ENCODE results near the gene KIF26B. TPM values are rescaled to one million over a fixed set of nuclear protein-coding genes. Genes with fewer than 3 reads are reported as not detected.

Gene KIF26B
- polyA plus RNA-seq, 1 of the 3 experiments (the other 2 are of a cell fraction), result 2.6 TPM

DNA sequence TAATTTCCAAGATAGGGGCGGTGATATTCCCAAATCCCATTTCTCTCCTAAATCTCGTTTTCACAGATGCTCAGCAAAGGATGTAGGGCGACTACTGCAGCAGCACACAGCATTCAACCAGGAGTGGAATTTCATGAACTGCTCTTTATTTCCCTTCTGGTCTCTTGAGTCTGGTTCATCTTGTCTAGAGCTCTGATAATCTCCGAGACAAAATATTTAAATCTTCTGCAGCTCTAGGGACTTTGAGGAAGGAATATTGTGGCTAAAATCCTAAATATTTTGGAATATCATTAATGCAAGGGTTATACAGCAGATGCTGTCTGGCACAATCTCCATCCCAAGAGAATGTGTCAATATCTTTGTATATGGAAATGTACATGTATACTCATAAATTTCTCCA lies 45.4 kb downstream of the KIF26B start:
- CTCF ChIA-PET, result interaction anchor here (0.9 to 1.3 kb wide), 2 partner anchors 18 to 46 kb away, joined by 3 read pairs; no protein-coding TSS in a partner anchor
- TF ChIP-seq, protein P1, sequence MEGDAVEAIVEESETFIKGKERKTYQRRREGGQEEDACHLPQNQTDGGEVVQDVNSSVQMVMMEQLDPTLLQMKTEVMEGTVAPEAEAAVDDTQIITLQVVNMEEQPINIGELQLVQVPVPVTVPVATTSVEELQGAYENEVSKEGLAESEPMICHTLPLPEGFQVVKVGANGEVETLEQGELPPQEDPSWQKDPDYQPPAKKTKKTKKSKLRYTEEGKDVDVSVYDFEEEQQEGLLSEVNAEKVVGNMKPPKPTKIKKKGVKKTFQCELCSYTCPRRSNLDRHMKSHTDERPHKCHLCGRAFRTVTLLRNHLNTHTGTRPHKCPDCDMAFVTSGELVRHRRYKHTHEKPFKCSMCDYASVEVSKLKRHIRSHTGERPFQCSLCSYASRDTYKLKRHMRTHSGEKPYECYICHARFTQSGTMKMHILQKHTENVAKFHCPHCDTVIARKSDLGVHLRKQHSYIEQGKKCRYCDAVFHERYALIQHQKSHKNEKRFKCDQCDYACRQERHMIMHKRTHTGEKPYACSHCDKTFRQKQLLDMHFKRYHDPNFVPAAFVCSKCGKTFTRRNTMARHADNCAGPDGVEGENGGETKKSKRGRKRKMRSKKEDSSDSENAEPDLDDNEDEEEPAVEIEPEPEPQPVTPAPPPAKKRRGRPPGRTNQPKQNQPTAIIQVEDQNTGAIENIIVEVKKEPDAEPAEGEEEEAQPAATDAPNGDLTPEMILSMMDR (IDR thresholded peaks at IDR 0.05), result no peak
- TF ChIP-seq JUND (IDR thresholded peaks at IDR 0.05), result no peak
- no peak for TF ChIP-seq RCOR1 (IDR thresholded peaks at IDR 0.05; ENCODE audit: low read length)
- no peak for TF ChIP-seq SIN3A (IDR thresholded peaks at IDR 0.05; ENCODE audit: borderline replicate concordance, low read depth, low read length)
- H3F3A ChIP-seq (replicated peaks; ENCODE audit: insufficient read depth), result no peaks in the 10 kb centered on the region
- H3K4me3 ChIP-seq (ENCODE audit: low read depth in 2 of 2, low read length in 1 of 2), result no peak overlapping the region
- H3K9me2 ChIP-seq, result no peaks in the 10 kb centered on the region
- H3K9ac ChIP-seq, result no peak overlapping the region
- H3K36me3 ChIP-seq (replicated peaks in 1 of 2; ENCODE audit: control insufficient read depth in 1 of 2, insufficient read depth in 2 of 2, low read length in 1 of 2), result peaks cover 5 to 28% of the 10 kb centered on the region in 2 experiments
- no peak overlapping the region for H3K4me2 ChIP-seq
- H3K4me1 ChIP-seq (ENCODE audit: control insufficient read depth in 1 of 2, insufficient read depth in 2 of 2, low read depth in 1 of 2, low read length in 1 of 2), result peaks cover 0 to 29% of the 10 kb centered on the region in 2 experiments; a peak in 2 of 4 replicates
- no peaks in the 10 kb centered on the region for H3K9me3 ChIP-seq
- WGBS (ENCODE audit: low lambda C conversion rate), result 87% methylated on average over 4 of the region's 4 CpGs
- no peaks in the 10 kb centered on the region for H3K27me3 ChIP-seq (ENCODE audit: insufficient read depth)
- DNase-seq, result no peak
- H3K79me2 ChIP-seq (ENCODE audit: insufficient read depth), result peaks cover 9% of the 10 kb centered on the region; the same call in 1 of the 2 replicates
- H2AFZ ChIP-seq (ENCODE audit: low read depth), result no peak overlapping the region
- H4K20me1 ChIP-seq (ENCODE audit: insufficient read depth), result peaks cover 5% of the 10 kb centered on the region; the same call in 1 of the 2 replicates
- 0 out of 4 replicates have a peak overlapping the region, but pooled peaks of 1 of the 2 experiments have one; percentile 34 for H3K27ac ChIP-seq (ENCODE audit: low read depth in 2 of 2, low read length in 1 of 2)
- POLR2A ChIA-PET, result no interaction called here

GRCh38 chr1:245201201-245201600 lies 46.4 kb downstream of the KIF26B start:
- Histone ChIP-seq H3K4me2 (no peak overlapping the region), H3K79me2 (ENCODE audit: insufficient read depth) (peaks cover 9% of the 10 kb centered on the region; the same call in 1 of the 2 replicates), H3K4me3 (ENCODE audit: low read depth in 2 of 2, low read length in 1 of 2) (no peak overlapping the region), H3K36me3 (replicated peaks in 1 of 2; ENCODE audit: control insufficient read depth in 1 of 2, insufficient read depth in 2 of 2, low read length in 1 of 2) (peaks cover 10 to 33% of the 10 kb centered on the region in 2 experiments), H4K20me1 (ENCODE audit: insufficient read depth) (no peaks in the 10 kb centered on the region; the same call in 1 of the 2 replicates), H3K9me2 (no peaks in the 10 kb centered on the region), H3K4me1 (ENCODE audit: control insufficient read depth in 1 of 2, insufficient read depth in 2 of 2, low read depth in 1 of 2, low read length in 1 of 2) (peaks cover 0 to 23% of the 10 kb centered on the region in 2 experiments; a peak in 2 of 4 replicates), H3K27me3 (ENCODE audit: insufficient read depth) (no peaks in the 10 kb centered on the region), H3K9ac (no peak overlapping the region), H3F3A (replicated peaks; ENCODE audit: insufficient read depth) (no peaks in the 10 kb centered on the region), H2AFZ (ENCODE audit: low read depth) (no peak overlapping the region), H3K27ac (ENCODE audit: low read depth in 2 of 2, low read length in 1 of 2) (peak overlapping the region in 1 of 2 experiments; percentile 81; a peak in 2 of 4 replicates), H3K9me3 (peaks cover 3% of the 10 kb centered on the region; the same call in 1 of the 2 replicates)
- DNase-seq, result no peak
- WGBS (ENCODE audit: low lambda C conversion rate), result 81% methylated on average over 4 of the region's 4 CpGs
- POLR2A ChIA-PET, result interaction anchor here (1.2 to 1.3 kb wide), 2 partner anchors 14 to 46 kb away, joined by 3 read pairs; partner anchors contain the start of gene KIF26B
- CTCF ChIA-PET, result interaction anchor here (0.8 to 1.4 kb wide), 4 partner anchors 17 to 1079 kb away, joined by 3 to 6 read pairs (median 4); no protein-coding TSS in a partner anchor
- TF ChIP-seq RCOR1 (IDR thresholded peaks at IDR 0.05; ENCODE audit: low read length), result no peak
- no peak for TF ChIP-seq IRF3 (IDR thresholded peaks at IDR 0.05; ENCODE audit: low read depth, low read length)
- TF ChIP-seq POLR2AphosphoS5 (IDR thresholded peaks at IDR 0.05; ENCODE audit: low read depth, low read length), result no peak
- no peak for TF ChIP-seq RXRA (IDR thresholded peaks at IDR 0.05; ENCODE audit: borderline replicate concordance, low read depth)
- TF ChIP-seq TCF12 (IDR thresholded peaks at IDR 0.05), result no peak
- no peak for TF ChIP-seq CHD2 (IDR thresholded peaks at IDR 0.05; ENCODE audit: low read length, partially characterized antibody)
- TF ChIP-seq ELF1 (IDR thresholded peaks at IDR 0.05), result no peak
- no peak for TF ChIP-seq TAF1 (IDR thresholded peaks at IDR 0.05; ENCODE audit: borderline replicate concordance, low read depth, low read length)
- TF ChIP-seq, protein P2, sequence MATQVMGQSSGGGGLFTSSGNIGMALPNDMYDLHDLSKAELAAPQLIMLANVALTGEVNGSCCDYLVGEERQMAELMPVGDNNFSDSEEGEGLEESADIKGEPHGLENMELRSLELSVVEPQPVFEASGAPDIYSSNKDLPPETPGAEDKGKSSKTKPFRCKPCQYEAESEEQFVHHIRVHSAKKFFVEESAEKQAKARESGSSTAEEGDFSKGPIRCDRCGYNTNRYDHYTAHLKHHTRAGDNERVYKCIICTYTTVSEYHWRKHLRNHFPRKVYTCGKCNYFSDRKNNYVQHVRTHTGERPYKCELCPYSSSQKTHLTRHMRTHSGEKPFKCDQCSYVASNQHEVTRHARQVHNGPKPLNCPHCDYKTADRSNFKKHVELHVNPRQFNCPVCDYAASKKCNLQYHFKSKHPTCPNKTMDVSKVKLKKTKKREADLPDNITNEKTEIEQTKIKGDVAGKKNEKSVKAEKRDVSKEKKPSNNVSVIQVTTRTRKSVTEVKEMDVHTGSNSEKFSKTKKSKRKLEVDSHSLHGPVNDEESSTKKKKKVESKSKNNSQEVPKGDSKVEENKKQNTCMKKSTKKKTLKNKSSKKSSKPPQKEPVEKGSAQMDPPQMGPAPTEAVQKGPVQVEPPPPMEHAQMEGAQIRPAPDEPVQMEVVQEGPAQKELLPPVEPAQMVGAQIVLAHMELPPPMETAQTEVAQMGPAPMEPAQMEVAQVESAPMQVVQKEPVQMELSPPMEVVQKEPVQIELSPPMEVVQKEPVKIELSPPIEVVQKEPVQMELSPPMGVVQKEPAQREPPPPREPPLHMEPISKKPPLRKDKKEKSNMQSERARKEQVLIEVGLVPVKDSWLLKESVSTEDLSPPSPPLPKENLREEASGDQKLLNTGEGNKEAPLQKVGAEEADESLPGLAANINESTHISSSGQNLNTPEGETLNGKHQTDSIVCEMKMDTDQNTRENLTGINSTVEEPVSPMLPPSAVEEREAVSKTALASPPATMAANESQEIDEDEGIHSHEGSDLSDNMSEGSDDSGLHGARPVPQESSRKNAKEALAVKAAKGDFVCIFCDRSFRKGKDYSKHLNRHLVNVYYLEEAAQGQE (IDR thresholded peaks at IDR 0.05; ENCODE audit: low read depth, low read length), result no peak
- no peak for TF ChIP-seq GATA2 (CRISPR knock-in tag; IDR thresholded peaks at IDR 0.05)
- TF ChIP-seq, protein P3, sequence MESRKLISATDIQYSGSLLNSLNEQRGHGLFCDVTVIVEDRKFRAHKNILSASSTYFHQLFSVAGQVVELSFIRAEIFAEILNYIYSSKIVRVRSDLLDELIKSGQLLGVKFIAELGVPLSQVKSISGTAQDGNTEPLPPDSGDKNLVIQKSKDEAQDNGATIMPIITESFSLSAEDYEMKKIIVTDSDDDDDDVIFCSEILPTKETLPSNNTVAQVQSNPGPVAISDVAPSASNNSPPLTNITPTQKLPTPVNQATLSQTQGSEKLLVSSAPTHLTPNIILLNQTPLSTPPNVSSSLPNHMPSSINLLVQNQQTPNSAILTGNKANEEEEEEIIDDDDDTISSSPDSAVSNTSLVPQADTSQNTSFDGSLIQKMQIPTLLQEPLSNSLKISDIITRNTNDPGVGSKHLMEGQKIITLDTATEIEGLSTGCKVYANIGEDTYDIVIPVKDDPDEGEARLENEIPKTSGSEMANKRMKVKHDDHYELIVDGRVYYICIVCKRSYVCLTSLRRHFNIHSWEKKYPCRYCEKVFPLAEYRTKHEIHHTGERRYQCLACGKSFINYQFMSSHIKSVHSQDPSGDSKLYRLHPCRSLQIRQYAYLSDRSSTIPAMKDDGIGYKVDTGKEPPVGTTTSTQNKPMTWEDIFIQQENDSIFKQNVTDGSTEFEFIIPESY (IDR thresholded peaks at IDR 0.05; ENCODE audit: borderline replicate concordance, low read depth), result no peak
- TF ChIP-seq, protein P4, sequence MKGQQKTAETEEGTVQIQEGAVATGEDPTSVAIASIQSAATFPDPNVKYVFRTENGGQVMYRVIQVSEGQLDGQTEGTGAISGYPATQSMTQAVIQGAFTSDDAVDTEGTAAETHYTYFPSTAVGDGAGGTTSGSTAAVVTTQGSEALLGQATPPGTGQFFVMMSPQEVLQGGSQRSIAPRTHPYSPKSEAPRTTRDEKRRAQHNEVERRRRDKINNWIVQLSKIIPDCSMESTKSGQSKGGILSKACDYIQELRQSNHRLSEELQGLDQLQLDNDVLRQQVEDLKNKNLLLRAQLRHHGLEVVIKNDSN (IDR thresholded peaks at IDR 0.05; ENCODE audit: borderline replicate concordance, low read depth), result no peak
- TF ChIP-seq TEAD4 (IDR thresholded peaks at IDR 0.05; ENCODE audit: borderline replicate concordance, insufficient read depth), result no peak
- TF ChIP-seq JUND (IDR thresholded peaks at IDR 0.05), result no peak
- no peak for TF ChIP-seq SMC3 (IDR thresholded peaks at IDR 0.05; ENCODE audit: low read depth, low read length)

Data from SK-N-SH (cell line).